Heart right ventricle (tissue), 16 donors: ENCODE data around the gene MICAL2. TPM values are rescaled to one million over a fixed set of nuclear protein-coding genes. Genes with fewer than 3 reads are reported as not detected.

Experiments
- ATAC-seq, 8 donors: fragments of 200-7000 bp; cut with Tn5 transposase; one replicate each; pipeline ENCODE4 v1.9.1; 2020; ENCODE audit warnings: mild to moderate bottlenecking in 8 of 8, moderate library complexity in 8 of 8, moderate number of reproducible peaks in 1 of 8
- DNase-seq, 2 donors: peaks; one replicate each; pipeline ENCODE4 v3.0.0-alpha.2; 2020
- H3K27ac ChIP-seq, 10 donors: fragments of 200-600 bp; sonication (generic) in 2 of 10; one replicate each; pipeline versions ENCODE4 v1.5.0 to v1.8.0; 2020 to 2022; ENCODE audit warnings: mild to moderate bottlenecking in 3 of 10
- H3K27me3 ChIP-seq, 7 donors: fragments of 200-600 bp; one replicate each; pipeline ENCODE4 v1.8.0; 2021 to 2022; ENCODE audit warnings: mild to moderate bottlenecking in 2 of 7
- H3K36me3 ChIP-seq, 9 donors: fragments of 200-600 bp; sonication (generic) in 1 of 9; one replicate each; pipeline versions ENCODE4 v1.5.0 to v1.8.0; 2020 to 2022; ENCODE audit warnings: mild to moderate bottlenecking in 2 of 9
- H3K4me1 ChIP-seq, 9 donors: fragments of 200-600 bp; sonication (generic) in 1 of 9; one replicate each; pipeline versions ENCODE4 v1.5.0 to v1.8.0; 2020 to 2022; ENCODE audit warnings: mild to moderate bottlenecking in 4 of 9
- H3K4me3 ChIP-seq, 10 donors: fragments of 200-600 bp; sonication (generic) in 2 of 10; one replicate each; pipeline versions ENCODE4 v1.5.0 to v1.8.0; 2020 to 2022; ENCODE audit warnings: mild to moderate bottlenecking in 7 of 10, moderate library complexity in 2 of 10
- H3K9me3 ChIP-seq, 11 donors: fragments of 200-600 bp in 10 of 11; sonication (generic) in 2 of 11; one replicate each; pipeline versions ENCODE4 v1.5.0 to v1.8.0; 2013 to 2022; ENCODE audit warnings: mild to moderate bottlenecking in 2 of 11, control low read depth in 1 of 11, moderate library complexity in 1 of 11
- CTCF ChIP-seq, 9 donors: fragments of 200-600 bp; sonication (generic) in 2 of 9; IDR thresholded peaks; one replicate each; pipeline versions ENCODE4 v1.5.0 to v1.8.0; 2021 to 2022; ENCODE audit warnings: antibody characterized with exemption in 9 of 9, mild to moderate bottlenecking in 5 of 9, moderate library complexity in 1 of 9
- WGBS, 2 donors: extraction: QIAGEN DNeasy Blood & Tissue Kit; methylation state at CpG; one replicate each; pipeline ENCODE4 v1.1.7; 2013; ENCODE audit warnings: inconsistent platforms in 1 of 2; 5-methylcytosine and 5-hydroxymethylcytosine counted together
- intact Hi-C, 10 donors: fragments of 100-400 bp; cut with DNase I; formaldehyde crosslinking; loops; one replicate each; pipeline versions ENCODE4 v1.11.1 to v1.14.2; 2022
- polyA plus RNA-seq, 2 donors: library from polyadenylated mRNA; stranded (reverse); fragments of 200-250 nt; gene quantifications; one replicate each; pipeline ENCODE4 v1.2.3, GENCODE V29; 2013
- total RNA-seq, 10 donors: library from RNA; stranded (reverse); fragmentation: NEBNext Ultra II Directional in 3 of 10; extraction: Animal tissue kit (Norgen Biotek cat#: 25700) in 3 of 10; gene quantifications; one replicate each; pipeline versions ENCODE4 v1.2.1 to v1.2.4, GENCODE V29; 2021 to 2023
- donor health status: Arrhythmogenic right ventricular cardiomyopathy.
- donor health status: ischemic (EF 13 %, LVEDD 7.1; RV severe dilation, severe dysfunction).
- donor health status: healthy with polysubstance abuse.
- donor health status: DM: no; HTN: yes; CAD: no.
- donor health status: DM: no; HTN: no; CAD: no.
- donor health status: ischemic (EF 25% LVEDD 6.9; RV normal size, moderate dysfunction).
- donor health status: ischemic (EF 25% LVEDD 5.7; RV mildly dilated, moderate dysfunction).
- donor health status: healthy.
- donor health status: DM: yes; HTN: yes; CAD: no.
- donor health status: Ischemic cardiomyopathy.
- donor health status: ischemic (EF 35%, LVEDD 5.7; RV mildly dilated, moderate dysfunction).
- donor health status: nonischemic (EF 11% LVEDD 7.7; RV severe dilation, severe dysfunction).
- donor health status: DM: yes; HTN: yes; CAD: no.
- donor health status: PGD.
- donor health status: ischemic (EF 29% LVEDD 5.4; RV normal size, mild dysfunction).
- donor health status: nonischemic (EF 23%, LVEDD 6.1; RV moderate dilation, normal function).

Gene MICAL2
- total and polyA plus RNA-seq, 12 donors: 32.5 to 95.7 (median 70.5) TPM

DNA sequence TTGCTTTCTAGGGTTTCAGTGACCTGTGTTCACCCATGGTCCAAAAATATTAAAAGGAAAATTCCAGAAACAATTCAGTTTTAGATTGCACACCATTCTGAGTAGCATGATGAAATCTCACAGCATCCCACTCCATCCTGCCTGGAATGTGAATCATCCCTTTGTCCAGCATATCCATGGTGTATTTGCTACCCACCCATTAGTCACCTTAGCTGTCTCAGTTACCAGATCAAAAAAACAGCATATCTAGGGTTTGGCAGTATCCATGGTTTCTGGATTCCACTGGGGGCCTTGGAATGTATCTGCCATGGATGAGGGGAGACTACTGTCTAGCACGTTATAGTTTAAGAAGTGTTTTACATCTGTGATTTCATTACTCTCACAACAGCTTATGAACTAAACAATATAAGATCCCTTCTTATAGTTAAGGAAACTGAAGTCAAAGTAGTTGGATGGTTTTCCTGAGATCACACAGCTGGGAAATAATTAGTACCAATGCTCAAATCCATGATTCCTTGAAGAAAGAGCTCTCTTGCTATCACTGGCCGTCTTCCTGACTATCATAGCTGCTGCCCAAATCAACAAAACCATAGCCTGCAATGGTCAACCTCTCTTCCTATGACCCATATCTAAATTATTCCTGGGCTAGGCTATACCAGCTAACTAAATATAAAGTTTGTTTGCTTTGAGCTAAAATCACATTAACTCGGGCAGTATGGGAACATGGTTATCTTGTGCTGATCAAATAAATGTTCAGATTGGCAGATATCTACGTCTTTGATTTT, 122.6 kb downstream of the MICAL2 start:
- peaks cover 0 to 81% (median 21%) of the 10 kb centered on the region in 9 donors for H3K36me3 ChIP-seq
- DNase-seq (no peak), ATAC-seq (no peak)
- no peaks in the 10 kb centered on the region for H3K9me3 ChIP-seq
- H3K27ac ChIP-seq: peak overlapping the region in 2 of 10 donors; percentile 31 to 52
- TF ChIP-seq CTCF (IDR thresholded peaks at IDR 0.05): no peak
- intact Hi-C loops: loop anchor here in 4 of 10 donors (5.0 to 10.0 kb wide), 3 partner anchors 48 to 186 kb away; partner anchors contain the start of gene MICAL2 (in 3 of the 4)
- H3K27me3 ChIP-seq: no peaks in the 10 kb centered on the region
- H3K4me1 ChIP-seq: peaks cover 6 to 52% (median 28%) of the 10 kb centered on the region in 9 donors
- WGBS, 2 donors: 84 to 90% methylated on average over 4 of the region's 4 CpGs
- no peak overlapping the region for H3K4me3 ChIP-seq

DNA sequence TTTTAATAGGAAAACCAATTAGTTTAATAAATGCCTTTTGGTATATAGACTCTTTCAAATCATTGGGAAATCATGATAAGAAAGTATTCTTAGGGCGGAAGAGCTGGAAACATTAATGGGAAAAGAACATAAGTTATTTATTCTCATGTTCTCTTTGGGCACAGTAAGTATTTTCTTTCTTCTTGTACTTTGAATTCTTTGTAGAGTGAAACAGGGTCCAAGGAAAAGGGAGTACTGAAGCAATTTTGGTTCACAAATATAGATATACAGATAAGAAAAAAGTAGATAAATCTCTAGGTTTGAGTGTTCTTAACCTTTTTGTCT, 123.2 kb downstream of the MICAL2 start:
- Histone ChIP-seq H3K36me3 (peaks cover 0 to 80% (median 16%) of the 10 kb centered on the region in 9 donors), H3K27me3 (no peaks in the 10 kb centered on the region), H3K9me3 (no peaks in the 10 kb centered on the region), H3K27ac (peak overlapping the region in 5 of 10 donors; percentile 13 to 65 (median 52)), H3K4me1 (peaks cover 6 to 55% (median 29%) of the 10 kb centered on the region in 9 donors), H3K4me3 (no peak overlapping the region)
- no peak for TF ChIP-seq CTCF (IDR thresholded peaks at IDR 0.05)
- ATAC-seq (no peak), DNase-seq (no peak)
- intact Hi-C loops: loop anchor here in 4 of 10 donors (5.0 to 10.0 kb wide), 3 partner anchors 49 to 186 kb away; partner anchors contain the start of gene MICAL2 (in 3 of the 4)
- WGBS, 2 donors: 94 to 97% methylated on average over 1 of the region's 1 CpG

DNA sequence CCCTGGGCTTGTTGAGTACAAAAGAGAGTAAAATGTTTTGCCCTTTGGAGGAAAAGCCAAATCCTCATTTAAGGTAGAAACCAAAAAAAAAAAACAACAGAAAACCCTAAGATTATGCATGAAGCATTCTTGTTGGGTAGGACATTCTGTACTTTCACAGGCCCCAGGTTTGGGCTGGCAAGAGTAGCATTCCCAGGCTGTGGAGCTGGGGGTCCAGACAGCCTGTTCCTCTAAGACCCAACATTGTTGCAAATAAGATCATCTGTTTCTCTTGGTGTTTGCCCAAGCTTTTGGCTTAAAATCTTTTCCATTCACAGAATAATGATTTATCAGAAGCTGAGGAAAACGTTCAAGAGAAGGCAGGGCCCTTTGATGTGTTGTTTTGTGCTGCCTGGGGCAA, 123.8 kb downstream of the MICAL2 start:
- ATAC-seq: no peak
- Histone ChIP-seq H3K27ac (peak overlapping the region in 5 of 10 donors; percentile 4 to 65 (median 52)), H3K4me1 (peaks cover 6 to 59% (median 29%) of the 10 kb centered on the region in 9 donors), H3K4me3 (no peak overlapping the region), H3K36me3 (peaks cover 0 to 73% (median 16%) of the 10 kb centered on the region in 9 donors), H3K9me3 (no peaks in the 10 kb centered on the region), H3K27me3 (no peaks in the 10 kb centered on the region)
- no peak for DNase-seq
- no peak for TF ChIP-seq CTCF (IDR thresholded peaks at IDR 0.05)
- WGBS, 2 donors: 46 to 61% methylated on average over 1 of the region's 1 CpG
- intact Hi-C loops: loop anchor here in 5 of 10 donors (2.0 to 10.0 kb wide), 4 partner anchors 49 to 187 kb away; partner anchors contain the start of gene MICAL2 (in 3 of the 5)

DNA sequence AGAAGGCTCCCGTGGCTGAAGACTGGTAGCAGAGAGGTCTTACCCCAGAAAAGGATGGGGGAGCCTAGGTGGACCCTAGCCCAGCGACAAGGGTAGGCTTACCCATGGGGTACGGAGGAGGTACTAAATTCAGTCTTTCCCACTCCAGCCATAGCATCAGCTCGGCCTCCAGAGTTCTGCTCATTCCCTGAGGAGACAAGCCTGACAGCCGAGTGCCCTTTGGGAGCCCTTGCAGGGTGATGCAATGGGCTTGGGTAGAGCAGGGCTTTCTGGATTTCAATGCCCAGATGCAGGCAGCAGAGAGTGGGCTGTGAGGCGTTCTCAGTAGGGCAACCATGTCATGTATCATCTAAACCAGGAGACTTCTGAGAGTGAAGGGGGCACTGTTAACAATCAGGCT, 124.7 kb downstream of the MICAL2 start:
- no peaks in the 10 kb centered on the region for H3K27me3 ChIP-seq
- peaks cover 6 to 68% (median 38%) of the 10 kb centered on the region in 9 donors for H3K4me1 ChIP-seq
- peak overlapping the region in 6 of 10 donors; percentile 29 to 74 (median 62) for H3K27ac ChIP-seq
- no peak overlapping the region for H3K4me3 ChIP-seq
- 91 to 92% methylated on average over 6 of the region's 6 CpGs for WGBS, 2 donors
- H3K9me3 ChIP-seq: no peaks in the 10 kb centered on the region
- ATAC-seq: peak in 1 of 8 donors; percentile 28
- DNase-seq: no peak
- intact Hi-C loops: loop anchor here in 9 of 10 donors (2.0 to 10.0 kb wide), 11 partner anchors 42 to 188 kb away; partner anchors contain the start of gene MICAL2 (in 4 of the 9)
- no peak for TF ChIP-seq CTCF (IDR thresholded peaks at IDR 0.05)
- peaks cover 0 to 74% (median 16%) of the 10 kb centered on the region in 9 donors for H3K36me3 ChIP-seq
